ENCODE results near the gene KRT86. TPM values are rescaled to one million over a fixed set of nuclear protein-coding genes. Genes with fewer than 3 reads are reported as not detected.

The KRT86 gene
- total RNA-seq, 1 donor from 2014 or later: 0.16 TPM

GRCh38 chr12:52332381-52332780 lies 57.9 kb downstream of the KRT86 start:
- TF ChIP-seq CTCF (IDR thresholded peaks at IDR 0.05; ENCODE audit: unreplicated experiment): no peak
- Mint-ChIP-seq H3K36me3 (no peaks in the 10 kb centered on the region), H3K4me3 (no peak overlapping the region), H3K9me3 (peaks cover 6% of the 10 kb centered on the region), H3K4me1 (peaks cover 13% of the 10 kb centered on the region), H3K27me3 (ENCODE audit: low read depth) (peaks cover 8% of the 10 kb centered on the region), H3K27ac (no peak overlapping the region)
- no peak for DNase-seq (ENCODE audit: low spot score in 2 of 2, unreplicated experiment in 2 of 2)

GRCh38 chr12:52333321-52333720 lies 58.9 kb downstream of the KRT86 start:
- peaks cover 8% of the 10 kb centered on the region for H3K27me3 Mint-ChIP-seq (ENCODE audit: low read depth)
- no peak for DNase-seq (ENCODE audit: low spot score in 2 of 2, unreplicated experiment in 2 of 2)
- H3K9me3 Mint-ChIP-seq: peaks cover 6% of the 10 kb centered on the region
- H3K4me3 Mint-ChIP-seq: no peak overlapping the region
- no peak for TF ChIP-seq CTCF (IDR thresholded peaks at IDR 0.05; ENCODE audit: unreplicated experiment)
- H3K4me1 Mint-ChIP-seq: peaks cover 13% of the 10 kb centered on the region
- H3K36me3 Mint-ChIP-seq: no peaks in the 10 kb centered on the region
- no peak overlapping the region for H3K27ac Mint-ChIP-seq

GRCh38 chr12:52334185-52334584 lies 59.7 kb downstream of the KRT86 start:
- TF ChIP-seq CTCF (IDR thresholded peaks at IDR 0.05; ENCODE audit: unreplicated experiment): no peak
- Mint-ChIP-seq H3K36me3 (no peaks in the 10 kb centered on the region), H3K9me3 (peaks cover 6% of the 10 kb centered on the region), H3K27ac (no peak overlapping the region), H3K4me3 (no peak overlapping the region), H3K27me3 (ENCODE audit: low read depth) (peaks cover 7% of the 10 kb centered on the region), H3K4me1 (peaks cover 18% of the 10 kb centered on the region)
- no peak for DNase-seq (ENCODE audit: low spot score in 2 of 2, unreplicated experiment in 2 of 2)

GRCh38 chr12:52335598-52336262 lies 61.3 kb downstream of the KRT86 start:
- H3K4me1 Mint-ChIP-seq: peaks cover 18% of the 10 kb centered on the region
- H3K4me3 Mint-ChIP-seq: no peak overlapping the region
- H3K36me3 Mint-ChIP-seq: no peaks in the 10 kb centered on the region
- DNase-seq (ENCODE audit: low spot score in 2 of 2, unreplicated experiment in 2 of 2): no peak
- no peak for TF ChIP-seq CTCF (IDR thresholded peaks at IDR 0.05; ENCODE audit: unreplicated experiment)
- H3K27ac Mint-ChIP-seq: no peak overlapping the region
- H3K27me3 Mint-ChIP-seq (ENCODE audit: low read depth): peaks cover 2% of the 10 kb centered on the region
- peaks cover 6% of the 10 kb centered on the region for H3K9me3 Mint-ChIP-seq

GRCh38 chr12:52336641-52337040 lies 62.2 kb downstream of the KRT86 start:
- H3K4me1 Mint-ChIP-seq: peaks cover 18% of the 10 kb centered on the region
- peaks cover 4% of the 10 kb centered on the region for H3K27me3 Mint-ChIP-seq (ENCODE audit: low read depth)
- DNase-seq (ENCODE audit: low spot score in 2 of 2, unreplicated experiment in 2 of 2): no peak
- no peak overlapping the region for H3K27ac Mint-ChIP-seq
- no peaks in the 10 kb centered on the region for H3K36me3 Mint-ChIP-seq
- no peak for TF ChIP-seq CTCF (IDR thresholded peaks at IDR 0.05; ENCODE audit: unreplicated experiment)
- no peak overlapping the region for H3K4me3 Mint-ChIP-seq
- H3K9me3 Mint-ChIP-seq: peaks cover 6% of the 10 kb centered on the region

All from mesothelial cell of epicardium (in vitro differentiated cells).